Motor neuron (in vitro differentiated cells): ENCODE measurements around the gene SPPL2B. TPM values are rescaled to one million over a fixed set of nuclear protein-coding genes. Genes with fewer than 3 reads are reported as not detected.

ENCODE experiments used
- ATAC-seq, 8 experiments: fragments of 200-7000 bp; cut with Tn5 transposase; replicated peaks in 6 of 8; 2 replicates each; pipeline ENCODE4 v1.8.0; 2021; ENCODE audit warnings: mild to moderate bottlenecking in 8 of 8, moderate library complexity in 8 of 8
- H3K27ac ChIP-seq, 2 donors: fragments of 250-450 bp; sonication (Bioruptor Pico); 2 replicates each; pipeline ENCODE4 v1.9.0; 2021; ENCODE audit warnings: antibody characterized with exemption in 2 of 2, mild to moderate bottlenecking in 2 of 2, moderate library complexity in 1 of 2
- H3K4me1 ChIP-seq, 2 donors: fragments of 250-450 bp; sonication (Bioruptor Pico); replicated peaks in 1 of 2; 2 replicates each; pipeline ENCODE4 v1.6.1; 2021; ENCODE audit warnings: antibody characterized with exemption in 2 of 2, mild to moderate bottlenecking in 2 of 2, moderate library complexity in 1 of 2
- H3K4me3 ChIP-seq, 5 donors: fragments of 250-450 bp; sonication (Bioruptor Pico); 2 replicates each; pipeline ENCODE4 v1.9.0; 2021; ENCODE audit warnings: antibody characterized with exemption in 5 of 5, mild to moderate bottlenecking in 5 of 5, moderate library complexity in 4 of 5
- WGBS, 10 experiments: fragments of 450-650 bp; shearing (Covaris generic); methylation state at CpG; one replicate each; pipeline ENCODE4 v1.0.0; 2022; 5-methylcytosine and 5-hydroxymethylcytosine counted together
- in situ Hi-C, 9 experiments: fragments of 400-800 bp; cut with MboI; loops; one replicate each; pipeline ENCODE4 v1.15.0; 2021; ENCODE audit warnings: low sequenced_read_pairs in 9 of 9, low pct_unique_long_range_greater_than_20kb in 2 of 9; ENCODE audit not compliant: unreplicated experiment in 9 of 9
- total RNA-seq, 8 experiments: library from RNA; unstranded; fragments of 300-600 nt; gene quantifications; 2 replicates each; pipeline versions ENCODE4 v1.2.3 to v1.2.4, GENCODE V29; 2022

SPPL2B gene
- total RNA-seq, 8 experiments from 2014 or later: 22.2 to 77.9 (median 36.5) TPM

- H3K27ac ChIP-seq: no peak overlapping the region
- WGBS, 10 experiments: 66 to 76% methylated on average over 5 to 6 of the region's 11 CpGs; no CpG with 5 or more reads in 8 of the 10 experiments
- in situ Hi-C loops: no loop called here
- H3K4me1 ChIP-seq: peaks cover 7 to 9% of the 10 kb centered on the region in 2 donors
- no peak overlapping the region for H3K4me3 ChIP-seq
- ATAC-seq: peak in 5 of 8 experiments; percentile 5 to 23 (median 12)
Observed at GRCh38 chr19:2360833-2361232, 32.3 kb downstream of the SPPL2B start.

GRCh38 chr19:2361246-2362045 lies 33.0 kb downstream of the SPPL2B start:
- in situ Hi-C loops: no loop called here
- peak in 3 of 8 experiments; percentile 25 to 35 (median 33) for ATAC-seq
- Histone ChIP-seq H3K27ac (no peak overlapping the region), H3K4me1 (peaks cover 7 to 9% of the 10 kb centered on the region in 2 donors), H3K4me3 (no peak overlapping the region)
- WGBS, 10 experiments: 62 to 100% (median 90%) methylated on average over 1 to 5 of the region's 24 CpGs; no CpG with 5 or more reads in 6 of the 10 experiments

- no peak for ATAC-seq
- 69 to 100% (median 84%) methylated on average over 2 to 9 of the region's 11 CpGs; no CpG with 5 or more reads in 1 of the 10 experiments for WGBS, 10 experiments
- Histone ChIP-seq H3K4me3 (no peak overlapping the region), H3K4me1 (peaks cover 7 to 9% of the 10 kb centered on the region in 2 donors), H3K27ac (no peak overlapping the region)
- in situ Hi-C loops: no loop called here
Observed at GRCh38 chr19:2362046-2362969, 33.8 kb downstream of the SPPL2B start.

- in situ Hi-C loops: no loop called here
- WGBS, 10 experiments: 64 to 90% (median 83%) methylated on average over 1 to 3 of the region's 15 CpGs; no CpG with 5 or more reads in 7 of the 10 experiments
- Histone ChIP-seq H3K4me1 (peaks cover 7 to 9% of the 10 kb centered on the region in 2 donors), H3K27ac (no peak overlapping the region), H3K4me3 (no peak overlapping the region)
- no peak for ATAC-seq
Observed at GRCh38 chr19:2362970-2363300, 34.5 kb downstream of the SPPL2B start.

- in situ Hi-C loops: no loop called here
- Histone ChIP-seq H3K4me3 (no peak overlapping the region), H3K4me1 (peaks cover 7 to 9% of the 10 kb centered on the region in 2 donors), H3K27ac (no peak overlapping the region)
- ATAC-seq: no peak
- WGBS, 10 experiments: no CpG with 5 or more reads among the region's 17 CpGs
Observed at GRCh38 chr19:2363419-2363818, 34.9 kb downstream of the SPPL2B start.

GRCh38 chr19:2365201-2365970 lies 36.9 kb downstream of the SPPL2B start:
- in situ Hi-C loops: no loop called here
- H3K4me1 ChIP-seq: peaks cover 2 to 7% of the 10 kb centered on the region in 2 donors
- WGBS, 10 experiments: 50 to 92% (median 76%) methylated on average over 2 to 10 of the region's 10 CpGs; no CpG with 5 or more reads in 1 of the 10 experiments

GRCh38 chr19:2371656-2372055 lies 43.2 kb downstream of the SPPL2B start:
- 0 to 94% (median 87%) methylated on average over 1 to 9 of the region's 16 CpGs; no CpG with 5 or more reads in 3 of the 10 experiments for WGBS, 10 experiments
- in situ Hi-C loops: no loop called here
- H3K27ac ChIP-seq: no peak overlapping the region
- no peak for ATAC-seq
- H3K4me1 ChIP-seq: peaks cover 7 to 12% of the 10 kb centered on the region in 2 donors
- H3K4me3 ChIP-seq: no peak overlapping the region

More at GRCh38 chr19:2365201-2365970, 36.9 kb downstream of the SPPL2B start:
- H3K4me3 ChIP-seq: no peak overlapping the region
- H3K27ac ChIP-seq: no peak overlapping the region
- ATAC-seq: no peak

GRCh38 chr19:2372076-2372612 lies 43.7 kb downstream of the SPPL2B start:
- 23 to 91% (median 51%) methylated on average over 2 to 9 of the region's 11 CpGs; no CpG with 5 or more reads in 1 of the 10 experiments for WGBS, 10 experiments
- H3K27ac ChIP-seq: no peak overlapping the region
- in situ Hi-C loops: no loop called here
- H3K4me1 ChIP-seq: peaks cover 7 to 12% of the 10 kb centered on the region in 2 donors
- no peak for ATAC-seq
- H3K4me3 ChIP-seq: no peak overlapping the region

GRCh38 chr19:2374808-2375207 lies 46.3 kb downstream of the SPPL2B start:
- peaks cover 7 to 12% of the 10 kb centered on the region in 2 donors for H3K4me1 ChIP-seq
- no peak for ATAC-seq
- no peak overlapping the region for H3K27ac ChIP-seq
- H3K4me3 ChIP-seq: no peak overlapping the region
- in situ Hi-C loops: loop anchor here in 2 of 9 experiments (25.0 kb wide), 1 partner anchor 88 kb away; the partner anchor contains the start of gene PEAK3 (in 2 of the 2)
- WGBS, 10 experiments: 89 to 100% (median 100%) methylated on average over 1 to 10 of the region's 13 CpGs; no CpG with 5 or more reads in 4 of the 10 experiments

GRCh38 chr19:2375353-2376121 lies 47.1 kb downstream of the SPPL2B start:
- peak in 5 of 8 experiments; percentile 27 to 70 (median 52) for ATAC-seq
- no peak overlapping the region for H3K27ac ChIP-seq
- peaks cover 7 to 12% of the 10 kb centered on the region in 2 donors for H3K4me1 ChIP-seq
- in situ Hi-C loops: loop anchor here in 2 of 9 experiments (25.0 kb wide), 1 partner anchor 88 kb away; the partner anchor contains the start of gene PEAK3 (in 2 of the 2)
- 55 to 80% (median 60%) methylated on average over 1 to 6 of the region's 7 CpGs; no CpG with 5 or more reads in 5 of the 10 experiments for WGBS, 10 experiments
- no peak overlapping the region for H3K4me3 ChIP-seq

GRCh38 chr19:2376784-2377519 lies 48.5 kb downstream of the SPPL2B start:
- H3K4me3 ChIP-seq: no peak overlapping the region
- peak in 1 of 8 experiments; percentile 58 for ATAC-seq
- in situ Hi-C loops: loop anchor here in 2 of 9 experiments (25.0 kb wide), 1 partner anchor 90 kb away; the partner anchor contains the start of gene PEAK3 (in 2 of the 2)
- H3K4me1 ChIP-seq: peaks cover 7 to 21% of the 10 kb centered on the region in 2 donors
- H3K27ac ChIP-seq: no peak overlapping the region
- 0 to 85% (median 69%) methylated on average over 1 to 12 of the region's 15 CpGs; no CpG with 5 or more reads in 4 of the 10 experiments for WGBS, 10 experiments
